Erythroblast (primary cell): ENCODE measurements around the gene NEK11.

Experiments
- GATA1 ChIP-seq: IDR thresholded peaks from 2 replicates; pipeline ENCODE4 v1.6.1; 2011; ENCODE audit warnings: low read depth, mild to moderate bottlenecking, control low read depth, low read length, moderate library complexity
- POLR2A ChIP-seq: IDR thresholded peaks from 2 replicates; pipeline ENCODE4 v1.6.1; 2011; ENCODE audit warnings: mild to moderate bottlenecking, low read length

- no peak for TF ChIP-seq POLR2A
- no peak for TF ChIP-seq GATA1
Measured at GRCh38 chr3:131178710-131179375, 152.2 kb downstream of the NEK11 start.
